Stimulated activated CD4-positive, alpha-beta T cell treated with anti-CD3 and anti-CD28 coated beads, Interleukin-2, amount 100 ng/mL, for 48 hours (primary cell): ENCODE data around the gene ALPK3.

Source experiments
- DNase-seq, 2 donors: peaks; one replicate each; pipeline ENCODE4 v3.0.0-alpha.2; 2020

Gene ALPK3

GRCh38 chr15:84816694-84817465 lies at the start of gene ALPK3:
Gene ALPK3, plus strand, starts transcription at chr15:84817356. Its CDS starts 97 bp downstream, at chr15:84817453.
- DNase-seq: no peak

GRCh38 chr15:84772031-84772430 lies 45.1 kb upstream of the ALPK3 start:
- DNase-seq: no peak

GRCh38 chr15:84772467-84772866 lies 44.7 kb upstream of the ALPK3 start:
- DNase-seq: no peak

GRCh38 chr15:84773716-84774115 lies 43.4 kb upstream of the ALPK3 start:
- no peak for DNase-seq

- no peak for DNase-seq
Measured at GRCh38 chr15:84775867-84776449, 41.2 kb upstream of the ALPK3 start.

GRCh38 chr15:84778194-84778593 lies 39.0 kb upstream of the ALPK3 start:
- no peak for DNase-seq

GRCh38 chr15:84780492-84780891 lies 36.7 kb upstream of the ALPK3 start:
- no peak for DNase-seq

GRCh38 chr15:84781495-84781894 lies 35.7 kb upstream of the ALPK3 start:
- DNase-seq: no peak

- DNase-seq: no peak
Measured at GRCh38 chr15:84782346-84782745, 34.8 kb upstream of the ALPK3 start.

- DNase-seq: no peak
Measured at GRCh38 chr15:84783493-84784251, 33.5 kb upstream of the ALPK3 start.

- no peak for DNase-seq
Measured at GRCh38 chr15:84784262-84784661, 32.9 kb upstream of the ALPK3 start.

GRCh38 chr15:84785053-84785452 lies 32.1 kb upstream of the ALPK3 start:
- no peak for DNase-seq

- no peak for DNase-seq
Measured at GRCh38 chr15:84788500-84788899, 28.7 kb upstream of the ALPK3 start.

GRCh38 chr15:84789762-84790161 lies 27.4 kb upstream of the ALPK3 start:
- no peak for DNase-seq

- no peak for DNase-seq
Measured at GRCh38 chr15:84790676-84791075, 26.5 kb upstream of the ALPK3 start.

GRCh38 chr15:84791763-84792162 lies 25.4 kb upstream of the ALPK3 start:
- no peak for DNase-seq

GRCh38 chr15:84793431-84794161 lies 23.6 kb upstream of the ALPK3 start:
- no peak for DNase-seq

- no peak for DNase-seq
Measured at GRCh38 chr15:84794162-84794547, 23.0 kb upstream of the ALPK3 start.

- no peak for DNase-seq
Measured at GRCh38 chr15:84795186-84795585, 22.0 kb upstream of the ALPK3 start.

GRCh38 chr15:84797212-84797611 lies 19.9 kb upstream of the ALPK3 start:
- no peak for DNase-seq

- DNase-seq: no peak
Measured at GRCh38 chr15:84797801-84798200, 19.4 kb upstream of the ALPK3 start.

- DNase-seq: no peak
Measured at GRCh38 chr15:84798436-84798946, 18.7 kb upstream of the ALPK3 start.
